GM13977 (cell line): Measurements from ENCODE around the gene KLF6.

Experiments used
- DNase-seq: peaks from one replicate; pipeline ENCODE4 v3.0.0; 2012; ENCODE audit warnings: low spot score
- CTCF ChIP-seq: IDR thresholded peaks from 2 replicates; pipeline ENCODE4 v1.5.1; 2012; ENCODE audit warnings: mild to moderate bottlenecking, control low read depth; ENCODE audit not compliant: insufficient read depth; ENCODE audit errors: extremely low read depth, missing control alignments
- in situ Hi-C: fragments of 300-500 bp; cut with MboI; formaldehyde crosslinking; loops from one replicate; pipeline ENCODE4 v1.12.0; 2022; ENCODE audit warnings: low sequenced_read_pairs, low pct_unique_long_range_greater_than_20kb, mixed read lengths, inconsistent platforms; ENCODE audit not compliant: unreplicated experiment

The KLF6 gene

GRCh38 chr10:3784510-3785250, at the start of gene KLF6:
Gene KLF6 (minus strand): TSS chr10:3785209. CDS start chr10:3785014, 195 bp downstream.
- in situ Hi-C loops: no loop called here
- DNase-seq: peak; percentile 51
- TF ChIP-seq CTCF: peak; percentile 11

- in situ Hi-C loops: no loop called here
- TF ChIP-seq CTCF: no peak
- DNase-seq: no peak
Observed at GRCh38 chr10:3834404-3834803, 49.4 kb upstream of the KLF6 start.

GRCh38 chr10:3833046-3833445, 48.0 kb upstream of the KLF6 start:
- in situ Hi-C loops: no loop called here
- DNase-seq: no peak
- TF ChIP-seq CTCF: no peak

DNA sequence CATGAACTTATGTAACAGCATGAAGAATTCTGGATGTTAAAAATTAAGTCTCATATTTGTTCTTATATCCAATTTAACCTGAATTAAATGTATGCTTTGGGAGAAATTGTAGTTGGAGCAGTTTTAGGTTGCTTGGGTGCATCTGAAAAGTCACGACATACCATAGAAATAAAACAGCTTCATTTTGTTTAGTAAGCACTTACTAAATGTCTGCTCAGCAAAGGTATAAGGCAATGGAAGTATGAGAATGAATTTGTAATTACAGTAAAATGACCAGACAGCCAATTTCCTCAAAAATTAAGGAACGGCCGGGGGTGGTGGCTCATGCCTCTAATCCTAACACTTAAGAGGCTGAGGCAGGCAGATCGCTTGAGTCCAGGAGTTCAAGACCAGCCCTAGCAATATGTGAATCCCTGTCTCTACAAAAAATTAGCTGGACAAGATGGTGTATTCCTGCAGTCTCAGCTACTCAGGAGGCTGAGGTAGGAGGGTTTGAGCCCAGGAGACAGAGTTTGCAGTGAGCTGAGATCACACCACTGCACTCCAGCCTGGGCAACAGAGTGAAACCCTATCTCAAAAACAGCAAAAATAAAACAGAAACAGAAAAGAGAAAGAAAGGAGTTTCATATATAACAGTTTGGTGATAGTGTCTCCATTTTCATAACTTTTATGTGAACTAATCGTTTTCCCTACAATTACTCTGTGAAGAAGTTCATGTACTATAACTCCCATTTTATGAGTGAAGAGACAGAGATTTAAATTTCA, 47.2 kb upstream of the KLF6 start:
- no peak for TF ChIP-seq CTCF
- no peak for DNase-seq
- in situ Hi-C loops: no loop called here

- no peak for TF ChIP-seq CTCF
- in situ Hi-C loops: no loop called here
- no peak for DNase-seq
Observed at GRCh38 chr10:3831608-3832007, 46.6 kb upstream of the KLF6 start.

GRCh38 chr10:3830946-3831345, 45.9 kb upstream of the KLF6 start:
- TF ChIP-seq CTCF: no peak
- no peak for DNase-seq
- in situ Hi-C loops: no loop called here
